ENCODE data around the gene SLC7A5. TPM values are rescaled to one million over a fixed set of nuclear protein-coding genes. Genes with fewer than 3 reads are reported as not detected.

SLC7A5 gene
- total RNA-seq, 6 experiments from 2014 or later: 112 to 133 (median 124) TPM

DNA sequence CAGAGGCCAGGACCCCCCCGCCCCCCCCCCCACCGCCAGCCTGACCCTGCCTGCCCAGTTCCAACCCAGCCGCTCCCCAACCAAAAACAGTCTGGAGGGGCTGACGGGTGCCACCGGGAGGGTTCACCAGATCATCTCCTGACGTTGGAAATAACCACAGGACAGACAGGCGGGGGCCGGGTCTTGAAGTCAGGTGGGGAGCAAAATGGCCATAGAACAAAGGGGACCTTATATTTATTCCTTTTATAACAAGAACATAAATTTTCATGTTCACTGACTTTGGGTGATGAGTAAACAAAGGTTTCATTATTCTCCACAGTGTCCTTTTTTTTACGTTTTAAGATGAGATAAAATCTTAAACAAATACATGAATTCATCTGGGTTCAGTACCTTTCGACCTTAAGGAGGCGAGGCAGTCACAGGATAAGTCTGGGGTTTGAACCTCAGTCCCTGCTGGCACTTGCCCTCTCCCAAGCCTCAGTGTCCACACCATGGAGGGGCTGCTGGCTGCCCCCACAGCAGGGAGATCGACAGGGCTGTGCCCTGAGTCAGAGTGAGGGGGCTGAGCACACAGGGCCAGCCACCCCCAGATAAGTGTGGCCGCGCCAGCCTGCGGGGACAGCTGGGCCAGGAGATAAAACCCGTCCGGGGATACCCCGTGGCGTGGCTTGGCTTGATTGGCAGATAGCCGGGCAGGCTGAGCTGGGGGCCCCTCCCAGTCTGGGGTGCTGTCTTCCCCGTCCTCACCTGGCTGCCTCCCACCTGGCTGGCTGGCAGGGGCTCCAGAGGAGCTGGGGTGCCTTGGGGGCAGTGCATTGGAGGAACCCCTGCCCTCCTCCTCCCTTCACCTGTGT, 15.0 kb downstream of the SLC7A5 start:
- peak; percentile 61 for DNase-seq
- H3K4me1 Mint-ChIP-seq (ENCODE audit: low read depth): peaks cover 36% of the 10 kb centered on the region
- H3K27ac Mint-ChIP-seq: peak overlapping the region; percentile 89
- H3K27me3 Mint-ChIP-seq (ENCODE audit: insufficient read depth): peaks cover 3% of the 10 kb centered on the region
- H3K9me3 Mint-ChIP-seq: no peaks in the 10 kb centered on the region
- H3K4me3 Mint-ChIP-seq: peak overlapping the region; percentile 76
- peaks cover 4% of the 10 kb centered on the region for H3K36me3 Mint-ChIP-seq (ENCODE audit: low read depth)
- TF ChIP-seq, protein P1, sequence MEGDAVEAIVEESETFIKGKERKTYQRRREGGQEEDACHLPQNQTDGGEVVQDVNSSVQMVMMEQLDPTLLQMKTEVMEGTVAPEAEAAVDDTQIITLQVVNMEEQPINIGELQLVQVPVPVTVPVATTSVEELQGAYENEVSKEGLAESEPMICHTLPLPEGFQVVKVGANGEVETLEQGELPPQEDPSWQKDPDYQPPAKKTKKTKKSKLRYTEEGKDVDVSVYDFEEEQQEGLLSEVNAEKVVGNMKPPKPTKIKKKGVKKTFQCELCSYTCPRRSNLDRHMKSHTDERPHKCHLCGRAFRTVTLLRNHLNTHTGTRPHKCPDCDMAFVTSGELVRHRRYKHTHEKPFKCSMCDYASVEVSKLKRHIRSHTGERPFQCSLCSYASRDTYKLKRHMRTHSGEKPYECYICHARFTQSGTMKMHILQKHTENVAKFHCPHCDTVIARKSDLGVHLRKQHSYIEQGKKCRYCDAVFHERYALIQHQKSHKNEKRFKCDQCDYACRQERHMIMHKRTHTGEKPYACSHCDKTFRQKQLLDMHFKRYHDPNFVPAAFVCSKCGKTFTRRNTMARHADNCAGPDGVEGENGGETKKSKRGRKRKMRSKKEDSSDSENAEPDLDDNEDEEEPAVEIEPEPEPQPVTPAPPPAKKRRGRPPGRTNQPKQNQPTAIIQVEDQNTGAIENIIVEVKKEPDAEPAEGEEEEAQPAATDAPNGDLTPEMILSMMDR (IDR thresholded peaks at IDR 0.05): no peak

DNA sequence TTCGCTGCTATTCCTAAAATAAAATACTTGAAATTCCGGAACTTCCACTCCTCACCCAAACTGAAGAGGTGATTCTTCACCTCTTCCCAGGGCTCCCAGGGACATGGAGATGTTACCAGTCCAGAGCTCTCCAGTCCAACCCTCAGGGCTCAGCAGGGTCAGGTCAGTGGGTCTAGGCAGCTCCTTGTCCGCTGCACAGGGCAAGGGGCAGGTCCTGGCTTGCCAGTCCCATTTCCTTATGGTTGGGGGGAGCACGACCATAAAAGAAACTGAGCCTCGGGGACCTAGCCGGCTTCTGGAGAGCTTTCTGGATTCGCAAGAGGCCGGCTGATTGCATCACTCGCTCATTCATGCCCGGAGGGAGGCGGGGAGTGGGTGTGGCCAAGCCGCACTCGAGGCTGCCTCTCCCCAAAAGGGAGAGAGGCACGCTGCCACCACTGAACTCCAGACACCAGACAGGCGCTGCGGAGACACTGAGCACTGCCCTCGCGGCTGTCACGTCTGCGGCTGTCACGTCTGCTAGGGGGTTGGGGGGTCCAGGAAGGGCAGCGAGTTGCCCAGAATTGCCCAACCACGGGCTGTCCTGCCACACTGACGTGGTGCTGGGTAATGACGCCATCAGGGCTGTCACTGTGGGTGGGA, 15.8 kb downstream of the SLC7A5 start:
- Mint-ChIP-seq H3K4me1 (ENCODE audit: low read depth) (peaks cover 36% of the 10 kb centered on the region), H3K36me3 (ENCODE audit: low read depth) (peaks cover 4% of the 10 kb centered on the region), H3K4me3 (peak overlapping the region; percentile 76), H3K27ac (peak overlapping the region; percentile 89), H3K9me3 (no peaks in the 10 kb centered on the region), H3K27me3 (ENCODE audit: insufficient read depth) (peaks cover 3% of the 10 kb centered on the region)
- peak; percentile 88 for DNase-seq
- TF ChIP-seq, protein P1 (IDR thresholded peaks at IDR 0.05): no peak

DNA sequence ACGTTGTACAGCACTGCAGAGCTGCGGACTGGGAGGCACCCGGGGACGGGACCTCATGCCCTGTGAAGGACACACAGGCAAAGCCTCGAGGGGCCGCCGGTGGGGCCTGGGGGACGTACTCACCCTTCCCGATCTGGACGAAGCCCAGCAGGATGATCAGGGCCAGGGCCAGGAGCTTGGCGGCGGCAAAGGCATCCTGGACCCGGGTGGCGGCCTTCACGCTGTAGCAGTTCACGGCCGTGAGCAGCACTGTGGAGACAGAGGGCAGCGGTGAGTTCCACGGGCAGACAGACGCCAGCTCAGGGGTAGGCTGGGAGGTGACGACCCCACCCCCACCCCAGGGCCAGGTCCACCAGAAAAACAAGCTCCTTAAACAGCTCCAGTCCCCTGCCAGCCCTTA, 17.7 kb downstream of the SLC7A5 start:
- Mint-ChIP-seq H3K4me1 (ENCODE audit: low read depth) (peaks cover 26% of the 10 kb centered on the region), H3K9me3 (no peaks in the 10 kb centered on the region), H3K27ac (no peak overlapping the region), H3K4me3 (no peak overlapping the region), H3K27me3 (ENCODE audit: insufficient read depth) (peaks cover 3% of the 10 kb centered on the region), H3K36me3 (ENCODE audit: low read depth) (peaks cover 4% of the 10 kb centered on the region)
- TF ChIP-seq, protein P1 (IDR thresholded peaks at IDR 0.05): 0 out of 2 replicates have a peak, but pooled peaks have one; percentile 12
- no peak for DNase-seq

DNA sequence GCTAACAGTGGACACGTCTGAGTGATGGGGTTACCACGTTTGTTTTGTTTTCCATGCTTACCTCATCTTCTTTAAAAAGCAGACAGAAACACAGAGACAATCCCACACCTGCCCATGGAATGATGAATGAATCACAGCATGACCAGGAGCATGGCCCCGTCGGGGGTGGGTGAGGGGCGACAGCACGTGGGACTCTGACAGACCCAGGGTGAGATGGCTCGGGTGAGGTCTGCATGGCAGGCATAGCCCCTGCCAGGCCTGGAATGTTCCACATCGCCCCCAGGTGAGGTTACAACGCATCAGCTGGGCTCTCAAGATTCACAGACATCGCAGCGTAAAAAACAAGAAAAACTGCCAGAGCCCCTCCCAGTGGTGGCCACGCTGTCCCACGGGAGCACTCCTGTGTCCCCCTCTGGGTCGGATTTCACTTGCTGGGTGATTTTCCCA, 18.1 kb downstream of the SLC7A5 start:
- TF ChIP-seq, protein P1 (IDR thresholded peaks at IDR 0.05): no peak
- peaks cover 4% of the 10 kb centered on the region for H3K36me3 Mint-ChIP-seq (ENCODE audit: low read depth)

DNA sequence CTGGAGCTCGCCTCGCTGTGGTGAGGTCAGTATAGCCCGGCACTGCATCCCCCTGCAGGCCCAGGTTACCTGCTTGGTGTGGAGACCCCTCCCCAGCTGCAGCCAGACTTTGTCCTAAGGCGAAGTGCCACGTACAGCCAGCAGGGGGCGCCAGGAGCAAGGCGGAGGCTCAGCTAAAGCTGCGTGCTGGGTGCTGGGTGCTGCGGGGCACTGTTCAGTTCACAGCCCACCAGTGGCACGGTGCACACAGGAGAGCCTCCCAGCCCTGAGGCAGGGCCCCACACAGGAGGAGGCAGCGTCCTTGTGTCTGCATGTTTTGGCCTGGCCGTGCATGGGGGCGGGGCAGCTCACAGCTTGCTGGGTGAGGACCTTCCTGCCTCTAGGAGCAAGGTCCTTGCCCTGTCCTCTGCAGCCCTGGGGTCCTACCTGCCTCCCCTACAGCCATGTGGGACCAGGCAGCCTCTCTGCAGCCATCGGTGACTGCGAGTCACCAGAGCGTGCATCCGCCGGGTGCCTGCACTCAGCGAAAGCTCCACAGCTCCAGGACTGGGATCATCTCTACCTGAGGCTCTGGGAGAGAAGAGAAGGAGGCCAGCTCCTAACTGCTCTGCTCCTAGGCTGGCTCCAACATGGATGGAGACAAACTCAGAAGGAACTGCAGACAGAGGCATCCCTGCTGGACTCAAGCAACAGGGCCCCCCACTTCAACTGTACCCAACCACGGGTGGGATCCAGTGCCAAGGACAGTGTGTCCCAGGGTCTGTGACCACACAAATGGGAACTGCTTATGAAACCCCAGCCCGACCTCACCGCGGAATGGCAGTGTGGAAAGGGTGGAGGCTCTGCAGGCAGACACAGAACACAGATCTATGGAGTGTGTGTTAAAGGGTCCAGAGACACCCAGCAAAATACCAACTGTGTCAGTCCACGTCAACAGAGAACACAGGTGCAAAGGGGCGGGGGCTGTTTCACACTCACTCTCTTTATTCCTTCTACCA, 19.0 kb downstream of the SLC7A5 start:
- Mint-ChIP-seq H3K36me3 (ENCODE audit: low read depth) (peaks cover 4% of the 10 kb centered on the region), H3K27me3 (ENCODE audit: insufficient read depth) (peaks cover 3% of the 10 kb centered on the region), H3K9me3 (no peaks in the 10 kb centered on the region), H3K4me1 (ENCODE audit: low read depth) (peaks cover 26% of the 10 kb centered on the region), H3K4me3 (no peak overlapping the region), H3K27ac (no peak overlapping the region; the same call in 1 of the 2 replicates)
- DNase-seq: no peak
- TF ChIP-seq, protein P1 (IDR thresholded peaks at IDR 0.05): peak; percentile 98

More for the DNA sequence above, 18.1 kb downstream of the SLC7A5 start:
- no peak for DNase-seq
- Mint-ChIP-seq H3K9me3 (no peaks in the 10 kb centered on the region), H3K4me1 (ENCODE audit: low read depth) (peaks cover 26% of the 10 kb centered on the region), H3K27ac (no peak overlapping the region; the same call in 1 of the 2 replicates), H3K4me3 (no peak overlapping the region), H3K27me3 (ENCODE audit: insufficient read depth) (peaks cover 3% of the 10 kb centered on the region)
